ENCODE results near the gene ZNF324B. TPM values are rescaled to one million over a fixed set of nuclear protein-coding genes. Genes with fewer than 3 reads are reported as not detected.

The ZNF324B gene
- polyA plus RNA-seq, 3 donors: 0.46 to 3.1 (median 0.82) TPM

DNA sequence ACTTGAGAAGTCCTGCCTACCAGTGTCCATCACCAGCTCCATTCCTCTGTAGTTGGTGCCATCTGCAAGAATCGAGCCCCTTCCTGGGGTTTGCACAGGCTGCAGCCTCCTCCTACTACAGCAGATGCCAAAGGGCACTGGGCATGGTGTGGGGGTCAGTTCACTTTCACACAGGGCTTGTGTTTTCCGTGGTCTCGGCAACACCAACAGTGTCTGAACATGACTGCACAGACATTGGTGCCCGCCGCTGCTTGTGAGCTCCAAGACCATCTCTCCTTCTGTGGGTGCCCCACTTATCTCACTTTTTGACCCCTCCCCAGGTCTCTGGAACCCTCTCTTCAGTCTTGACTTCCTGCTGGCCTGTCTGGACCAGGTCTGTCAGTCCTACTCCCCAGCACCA, 40.0 kb downstream of the ZNF324B start:
- Histone ChIP-seq H3K4me3 (replicated peaks in 1 of 3; ENCODE audit: low read depth in 2 of 3, low read length in 3 of 3) (no peak overlapping the region), H3K27ac (ENCODE audit: low read depth in 1 of 2, low read length in 2 of 2) (no peak overlapping the region), H3K4me2 (replicated peaks; ENCODE audit: extremely low read depth, low read length, poor library complexity, severe bottlenecking) (no peak overlapping the region), H4K20me1 (ENCODE audit: insufficient read depth, low read length) (no peaks in the 10 kb centered on the region), H3K9me3 (replicated peaks in 1 of 2; ENCODE audit: control insufficient read depth in 1 of 2, insufficient read depth in 1 of 2, low read length in 2 of 2) (no peaks in the 10 kb centered on the region), H2AFZ (ENCODE audit: insufficient read depth, low read depth, low read length, poor library complexity, severe bottlenecking) (no peak overlapping the region), H3K27me3 (ENCODE audit: control insufficient read depth in 2 of 2, insufficient read depth in 2 of 2, low read length in 2 of 2) (no peaks in the 10 kb centered on the region), H3K9ac (ENCODE audit: insufficient read depth, low read length, poor library complexity, severe bottlenecking) (no peak overlapping the region), H3K79me2 (ENCODE audit: insufficient read depth, low read length) (no peaks in the 10 kb centered on the region), H3K36me3 (replicated peaks in 1 of 2; ENCODE audit: control insufficient read depth in 1 of 2, insufficient read depth in 2 of 2, low read length in 2 of 2) (no peaks in the 10 kb centered on the region), H3K4me1 (ENCODE audit: control insufficient read depth in 1 of 2, insufficient read depth in 2 of 2, low read length in 2 of 2) (no peaks in the 10 kb centered on the region)
- intact Hi-C loops (cut with micrococcal nuclease): no loop called here
- H3K9me3 Mint-ChIP-seq: peaks cover 0 to 8% (median 0%) of the 10 kb centered on the region in 7 donors
- peaks cover 0 to 6% (median 0%) of the 10 kb centered on the region in 3 donors for H3K27me3 Mint-ChIP-seq (ENCODE audit: low read depth in 3 of 3)
- H3K36me3 Mint-ChIP-seq: no peaks in the 10 kb centered on the region
- H3K4me1 Mint-ChIP-seq: no peaks in the 10 kb centered on the region
- TF ChIP-seq, protein P1, sequence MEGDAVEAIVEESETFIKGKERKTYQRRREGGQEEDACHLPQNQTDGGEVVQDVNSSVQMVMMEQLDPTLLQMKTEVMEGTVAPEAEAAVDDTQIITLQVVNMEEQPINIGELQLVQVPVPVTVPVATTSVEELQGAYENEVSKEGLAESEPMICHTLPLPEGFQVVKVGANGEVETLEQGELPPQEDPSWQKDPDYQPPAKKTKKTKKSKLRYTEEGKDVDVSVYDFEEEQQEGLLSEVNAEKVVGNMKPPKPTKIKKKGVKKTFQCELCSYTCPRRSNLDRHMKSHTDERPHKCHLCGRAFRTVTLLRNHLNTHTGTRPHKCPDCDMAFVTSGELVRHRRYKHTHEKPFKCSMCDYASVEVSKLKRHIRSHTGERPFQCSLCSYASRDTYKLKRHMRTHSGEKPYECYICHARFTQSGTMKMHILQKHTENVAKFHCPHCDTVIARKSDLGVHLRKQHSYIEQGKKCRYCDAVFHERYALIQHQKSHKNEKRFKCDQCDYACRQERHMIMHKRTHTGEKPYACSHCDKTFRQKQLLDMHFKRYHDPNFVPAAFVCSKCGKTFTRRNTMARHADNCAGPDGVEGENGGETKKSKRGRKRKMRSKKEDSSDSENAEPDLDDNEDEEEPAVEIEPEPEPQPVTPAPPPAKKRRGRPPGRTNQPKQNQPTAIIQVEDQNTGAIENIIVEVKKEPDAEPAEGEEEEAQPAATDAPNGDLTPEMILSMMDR (IDR thresholded peaks at IDR 0.05): no peak
- H3K27ac Mint-ChIP-seq: no peak overlapping the region
- no peak for DNase-seq
- no peak overlapping the region for H3K4me3 Mint-ChIP-seq
- WGBS (ENCODE audit: insufficient coverage): 100% methylated on average over 4 of the region's 5 CpGs

DNA sequence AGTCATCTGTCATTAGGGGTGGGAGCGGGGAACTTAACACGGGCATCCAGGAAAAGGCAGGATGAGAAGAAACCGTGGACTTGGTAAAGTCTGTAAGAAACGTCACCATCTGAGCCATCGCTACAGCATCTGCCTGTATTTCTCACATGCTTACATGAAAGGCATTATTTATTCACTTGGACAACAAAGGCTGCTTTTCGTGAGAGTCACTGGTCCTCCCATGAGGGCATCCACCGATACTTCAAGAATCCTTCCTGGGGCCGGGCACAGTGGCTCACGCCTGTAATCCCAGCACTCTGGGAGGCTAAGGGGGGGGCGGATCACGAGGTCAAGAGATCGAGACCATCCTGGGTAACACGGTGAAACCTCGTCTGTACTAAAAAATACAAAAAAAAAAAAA, 40.8 kb downstream of the ZNF324B start:
- intact Hi-C loops (cut with micrococcal nuclease): no loop called here
- Mint-ChIP-seq H3K4me3 (no peak overlapping the region), H3K27ac (no peak overlapping the region), H3K9me3 (peaks cover 0 to 11% (median 0%) of the 10 kb centered on the region in 7 donors), H3K36me3 (no peaks in the 10 kb centered on the region), H3K27me3 (ENCODE audit: low read depth in 3 of 3) (peaks cover 0 to 6% (median 0%) of the 10 kb centered on the region in 3 donors), H3K4me1 (no peaks in the 10 kb centered on the region)
- H3K36me3 ChIP-seq (replicated peaks in 1 of 2; ENCODE audit: control insufficient read depth in 1 of 2, insufficient read depth in 2 of 2, low read length in 2 of 2): no peaks in the 10 kb centered on the region
- WGBS (ENCODE audit: insufficient coverage): 98% methylated on average over 6 of the region's 14 CpGs
- no peaks in the 10 kb centered on the region for H3K4me1 ChIP-seq (ENCODE audit: control insufficient read depth in 1 of 2, insufficient read depth in 2 of 2, low read length in 2 of 2)
- H3K4me3 ChIP-seq (replicated peaks in 1 of 3; ENCODE audit: low read depth in 2 of 3, low read length in 3 of 3): no peak overlapping the region
- no peaks in the 10 kb centered on the region for H3K27me3 ChIP-seq (ENCODE audit: control insufficient read depth in 2 of 2, insufficient read depth in 2 of 2, low read length in 2 of 2)
- no peaks in the 10 kb centered on the region for H3K79me2 ChIP-seq (ENCODE audit: insufficient read depth, low read length)
- no peak overlapping the region for H3K9ac ChIP-seq (ENCODE audit: insufficient read depth, low read length, poor library complexity, severe bottlenecking)
- no peak overlapping the region for H2AFZ ChIP-seq (ENCODE audit: insufficient read depth, low read depth, low read length, poor library complexity, severe bottlenecking)
- H4K20me1 ChIP-seq (ENCODE audit: insufficient read depth, low read length): no peaks in the 10 kb centered on the region
- no peak overlapping the region for H3K27ac ChIP-seq (ENCODE audit: low read depth in 1 of 2, low read length in 2 of 2)
- DNase-seq: no peak
- no peak overlapping the region for H3K4me2 ChIP-seq (replicated peaks; ENCODE audit: extremely low read depth, low read length, poor library complexity, severe bottlenecking)
- TF ChIP-seq, protein P1 (IDR thresholded peaks at IDR 0.05): no peak
- no peaks in the 10 kb centered on the region for H3K9me3 ChIP-seq (replicated peaks in 1 of 2; ENCODE audit: control insufficient read depth in 1 of 2, insufficient read depth in 1 of 2, low read length in 2 of 2)

Measured in CD14-positive monocyte (primary cell).